SK-N-SH (cell line): ENCODE results near the gene NFASC. TPM values are rescaled to one million over a fixed set of nuclear protein-coding genes. Genes with fewer than 3 reads are reported as not detected.

Source experiments
- CTCF ChIA-PET: fragments of 300-600, 350-600 bp; formaldehyde crosslinking; extraction: SDS; loops from one replicate; lab custom pipeline; 2021; lab: Yijun Ruan, JAX
- POLR2A ChIA-PET: fragments of 350-600 bp; sonication (Branson Sonifier 250); formaldehyde crosslinking; extraction: SDS; loops from one replicate; lab custom pipeline; 2020; ENCODE audit warnings: antibody characterized with exemption, inconsistent platforms; lab: Yijun Ruan, JAX
- DNase-seq: peaks from one replicate; pipeline ENCODE4 v3.0.0; 2012
- H2AFZ ChIP-seq: fragments of 200-600 bp; sonication (generic); 2 replicates; pipeline ENCODE4 v1.8.1; 2016; ENCODE audit warnings: antibody characterized with exemption, mild to moderate bottlenecking, low read depth
- H3F3A ChIP-seq: fragments of 200-600 bp; sonication (generic); replicated peaks from 2 replicates; pipeline ENCODE3; 2016; ENCODE audit warnings: antibody characterized with exemption, mild to moderate bottlenecking; ENCODE audit not compliant: insufficient read depth
- H3K27ac ChIP-seq, 2 experiments: fragments of 200-500 bp in 1 of 2; fragments of 200-600 bp in 1 of 2; sonication (Bioruptor generic) in 1 of 2; sonication (generic), shearing (Covaris generic) in 1 of 2; 2 replicates each; pipeline versions ENCODE4 v1.5.1 to v1.6.1; 2014 to 2016; ENCODE audit warnings: low read depth in 2 of 2, inconsistent platforms in 1 of 2, low read length in 1 of 2, mild to moderate bottlenecking in 1 of 2, mixed read lengths in 1 of 2
- H3K27me3 ChIP-seq: fragments of 200-600 bp; sonication (generic), shearing (Covaris generic); 2 replicates; pipeline ENCODE4 v1.6.1; 2016; ENCODE audit warnings: mixed run types; ENCODE audit not compliant: insufficient read depth
- H3K36me3 ChIP-seq, 2 experiments: fragments of 200-500 bp in 1 of 2; fragments of 200-600 bp in 1 of 2; sonication (Bioruptor generic) in 1 of 2; sonication (generic) in 1 of 2; replicated peaks in 1 of 2; 2 replicates each; pipeline versions ENCODE3 to v1.5.1; 2014 to 2016; ENCODE audit warnings: low read length in 1 of 2, mild to moderate bottlenecking in 1 of 2; ENCODE audit not compliant: insufficient read depth in 2 of 2, control insufficient read depth in 1 of 2
- H3K4me1 ChIP-seq, 2 experiments: fragments of 200-500 bp in 1 of 2; fragments of 200-600 bp in 1 of 2; sonication (Bioruptor generic) in 1 of 2; sonication (generic), shearing (Covaris generic) in 1 of 2; 2 replicates each; pipeline versions ENCODE4 v1.5.1 to v1.6.1; 2014 to 2016; ENCODE audit warnings: low read depth in 1 of 2, low read length in 1 of 2, mixed run types in 1 of 2; ENCODE audit not compliant: insufficient read depth in 2 of 2, control insufficient read depth in 1 of 2
- H3K4me2 ChIP-seq: fragments of 200-600 bp; sonication (generic), shearing (Covaris generic); 2 replicates; pipeline ENCODE4 v1.6.1; 2017; ENCODE audit warnings: mixed run types
- H3K4me3 ChIP-seq, 2 experiments: fragments of 200-500 bp in 1 of 2; fragments of 200-600 bp in 1 of 2; sonication (Bioruptor generic) in 1 of 2; sonication (generic), shearing (Covaris generic) in 1 of 2; 2 replicates each; pipeline versions ENCODE4 v1.5.1 to v1.8.1; 2014 to 2016; ENCODE audit warnings: low read depth in 2 of 2, inconsistent platforms in 1 of 2, low read length in 1 of 2, mild to moderate bottlenecking in 1 of 2, mixed read lengths in 1 of 2, moderate library complexity in 1 of 2
- H3K79me2 ChIP-seq: fragments of 200-600 bp; sonication (generic); 2 replicates; pipeline ENCODE4 v1.8.1; 2017; ENCODE audit warnings: mild to moderate bottlenecking; ENCODE audit not compliant: insufficient read depth
- H3K9ac ChIP-seq: fragments of 200-600 bp; sonication (generic); 2 replicates; pipeline ENCODE4 v1.6.1; 2017; ENCODE audit warnings: mixed run types
- H3K9me2 ChIP-seq: fragments of 200-600 bp; sonication (generic); 2 replicates; pipeline ENCODE4 v1.6.1; 2017; ENCODE audit warnings: mixed run types
- H3K9me3 ChIP-seq: fragments of 200-600 bp; sonication (generic); 2 replicates; pipeline ENCODE4 v1.6.1; 2017; ENCODE audit warnings: mixed run types, mild to moderate bottlenecking, moderate library complexity
- H4K20me1 ChIP-seq: fragments of 200-600 bp; sonication (generic); 2 replicates; pipeline ENCODE4 v1.6.1; 2017; ENCODE audit warnings: mild to moderate bottlenecking, mixed run types; ENCODE audit not compliant: insufficient read depth
- CHD2 ChIP-seq: fragments of 150-350 bp; IDR thresholded peaks from 2 replicates; pipeline ENCODE4 v1.6.1; 2018; ENCODE audit warnings: low read length; ENCODE audit not compliant: partially characterized antibody
- ELF1 ChIP-seq: IDR thresholded peaks from 2 replicates; pipeline ENCODE4 v1.4.0; 2012
- FOXJ3 ChIP-seq: sonication (generic); formaldehyde crosslinking; IDR thresholded peaks from 2 replicates; pipeline ENCODE4 v1.5.1; 2020; ENCODE audit warnings: mild to moderate bottlenecking, missing genetic modification reagents
- FOXM1 ChIP-seq: IDR thresholded peaks from 2 replicates; pipeline ENCODE4 v1.4.0; 2012; ENCODE audit warnings: low read depth, mild to moderate bottlenecking
- GABPA ChIP-seq: IDR thresholded peaks from 2 replicates; pipeline ENCODE4 v1.4.0; 2012; ENCODE audit warnings: low read depth, mild to moderate bottlenecking
- MXI1 ChIP-seq: IDR thresholded peaks from 2 replicates; pipeline ENCODE4 v1.6.1; 2012; ENCODE audit warnings: mild to moderate bottlenecking, low read depth, low read length, improper control_type of control experiment
- NFIC ChIP-seq: IDR thresholded peaks from 2 replicates; pipeline ENCODE4 v1.4.0; 2012; ENCODE audit warnings: borderline replicate concordance
- RAD21 ChIP-seq: IDR thresholded peaks from 2 replicates; pipeline ENCODE4 v1.6.1; 2012; ENCODE audit warnings: mild to moderate bottlenecking, low read length
- RCOR1 ChIP-seq: fragments of 150-350 bp; IDR thresholded peaks from 2 replicates; pipeline ENCODE4 v1.6.1; 2017; ENCODE audit warnings: antibody characterized with exemption, low read length
- RFX5 ChIP-seq: IDR thresholded peaks from 2 replicates; pipeline ENCODE4 v1.6.1; 2012; ENCODE audit warnings: mild to moderate bottlenecking, improper control_type of control experiment, low read length
- SIN3A ChIP-seq: IDR thresholded peaks from 2 replicates; pipeline ENCODE4 v1.6.1; 2012; ENCODE audit warnings: low read depth, mild to moderate bottlenecking, low read length, moderate library complexity, borderline replicate concordance
- SMC3 ChIP-seq: IDR thresholded peaks from 2 replicates; pipeline ENCODE4 v1.6.1; 2012; ENCODE audit warnings: low read depth, low read length, improper control_type of control experiment
- TAF1 ChIP-seq: IDR thresholded peaks from 2 replicates; pipeline ENCODE4 v1.6.1; 2012; ENCODE audit warnings: low read depth, mild to moderate bottlenecking, low read length, moderate library complexity, borderline replicate concordance
- TCF12 ChIP-seq: IDR thresholded peaks from 2 replicates; pipeline ENCODE4 v1.4.0; 2012
- TEAD4 ChIP-seq: IDR thresholded peaks from 2 replicates; pipeline ENCODE4 v1.4.0; 2012; ENCODE audit warnings: mild to moderate bottlenecking, borderline replicate concordance; ENCODE audit not compliant: insufficient read depth
- ZBTB33 ChIP-seq: IDR thresholded peaks from 2 replicates; pipeline ENCODE4 v1.4.0; 2012; ENCODE audit warnings: low read depth, borderline replicate concordance
- WGBS: methylation state at CpG from one replicate; pipeline ENCODE4 v1.1.6; 2017; ENCODE audit warnings: low lambda C conversion rate; 5-methylcytosine and 5-hydroxymethylcytosine counted together
- polyA plus RNA-seq, 3 experiments: library from polyadenylated mRNA; depleted of rRNA; stranded (reverse); fragments of >200 nt; gene quantifications; 2 replicates each; pipeline ENCODE4 v1.2.3, GENCODE V29; 2012
- TF ChIP-seq, protein P1 (sequence below): fragments of 150-350 bp; IDR thresholded peaks from 2 replicates; pipeline ENCODE4 v1.6.1; 2016; ENCODE audit warnings: mild to moderate bottlenecking, low read depth, low read length
- TF ChIP-seq, protein P2 (sequence below): IDR thresholded peaks from 2 replicates; pipeline ENCODE4; 2012
- TF ChIP-seq, protein P3 (sequence below): fragments of 150-350 bp; IDR thresholded peaks from 2 replicates; pipeline ENCODE4 v1.6.1; 2017; ENCODE audit warnings: antibody characterized with exemption, low read length, low read depth, borderline replicate concordance

Gene NFASC
- polyA plus RNA-seq, 1 of the 3 experiments (the other 2 are of a cell fraction) = 6.0 TPM

GRCh38 chr1:204917802-204918201, 47.1 kb downstream of the NFASC start:
- Histone ChIP-seq H3K27me3 (no peaks in the 10 kb centered on the region), H4K20me1 (no peaks in the 10 kb centered on the region), H3K9me3 (no peaks in the 10 kb centered on the region), H3K4me2 (no peak overlapping the region), H3K36me3 (no peaks in the 10 kb centered on the region)
- CTCF ChIA-PET = interaction anchor here (1.0 to 1.3 kb wide), 2 partner anchors 23 to 110 kb away, joined by 3 to 5 read pairs; no protein-coding TSS in a partner anchor
- TF ChIP-seq MXI1 (no peak), NFIC (no peak), SMC3 (no peak), CHD2 (no peak), TEAD4 (no peak), FOXJ3 (CRISPR knock-in tag) (no peak), RFX5 (no peak)
- TF ChIP-seq, protein P1, sequence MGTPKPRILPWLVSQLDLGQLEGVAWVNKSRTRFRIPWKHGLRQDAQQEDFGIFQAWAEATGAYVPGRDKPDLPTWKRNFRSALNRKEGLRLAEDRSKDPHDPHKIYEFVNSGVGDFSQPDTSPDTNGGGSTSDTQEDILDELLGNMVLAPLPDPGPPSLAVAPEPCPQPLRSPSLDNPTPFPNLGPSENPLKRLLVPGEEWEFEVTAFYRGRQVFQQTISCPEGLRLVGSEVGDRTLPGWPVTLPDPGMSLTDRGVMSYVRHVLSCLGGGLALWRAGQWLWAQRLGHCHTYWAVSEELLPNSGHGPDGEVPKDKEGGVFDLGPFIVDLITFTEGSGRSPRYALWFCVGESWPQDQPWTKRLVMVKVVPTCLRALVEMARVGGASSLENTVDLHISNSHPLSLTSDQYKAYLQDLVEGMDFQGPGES = no peak
- TF ChIP-seq, protein P2, sequence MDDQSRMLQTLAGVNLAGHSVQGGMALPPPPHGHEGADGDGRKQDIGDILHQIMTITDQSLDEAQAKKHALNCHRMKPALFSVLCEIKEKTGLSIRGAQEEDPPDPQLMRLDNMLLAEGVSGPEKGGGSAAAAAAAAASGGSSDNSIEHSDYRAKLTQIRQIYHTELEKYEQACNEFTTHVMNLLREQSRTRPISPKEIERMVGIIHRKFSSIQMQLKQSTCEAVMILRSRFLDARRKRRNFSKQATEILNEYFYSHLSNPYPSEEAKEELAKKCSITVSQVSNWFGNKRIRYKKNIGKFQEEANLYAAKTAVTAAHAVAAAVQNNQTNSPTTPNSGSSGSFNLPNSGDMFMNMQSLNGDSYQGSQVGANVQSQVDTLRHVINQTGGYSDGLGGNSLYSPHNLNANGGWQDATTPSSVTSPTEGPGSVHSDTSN = no peak
- TF ChIP-seq, all 33 proteins: peak for 0
- WGBS = 90% methylated on average over 2 of the region's 2 CpGs
- DNase-seq = no peak
- Histone ChIP-seq H3K9me2 (no peaks in the 10 kb centered on the region), H2AFZ (no peak overlapping the region), H3K27ac (no peak overlapping the region), H3K4me1 (no peaks in the 10 kb centered on the region), H3K9ac (no peak overlapping the region), H3K79me2 (no peaks in the 10 kb centered on the region), H3K4me3 (no peak overlapping the region), H3F3A (no peaks in the 10 kb centered on the region)
- POLR2A ChIA-PET = no interaction called here

GRCh38 chr1:204920511-204920910, 49.8 kb downstream of the NFASC start:
- 87% methylated on average over 2 of the region's 3 CpGs for WGBS
- DNase-seq = no peak
- H3K27me3 ChIP-seq = no peaks in the 10 kb centered on the region
- H3K9me3 ChIP-seq = no peaks in the 10 kb centered on the region
- H3K9me2 ChIP-seq = no peaks in the 10 kb centered on the region
- no peaks in the 10 kb centered on the region for H3K4me1 ChIP-seq
- no peak overlapping the region for H3K9ac ChIP-seq
- no peak overlapping the region for H3K4me3 ChIP-seq
- TF ChIP-seq, protein P3, sequence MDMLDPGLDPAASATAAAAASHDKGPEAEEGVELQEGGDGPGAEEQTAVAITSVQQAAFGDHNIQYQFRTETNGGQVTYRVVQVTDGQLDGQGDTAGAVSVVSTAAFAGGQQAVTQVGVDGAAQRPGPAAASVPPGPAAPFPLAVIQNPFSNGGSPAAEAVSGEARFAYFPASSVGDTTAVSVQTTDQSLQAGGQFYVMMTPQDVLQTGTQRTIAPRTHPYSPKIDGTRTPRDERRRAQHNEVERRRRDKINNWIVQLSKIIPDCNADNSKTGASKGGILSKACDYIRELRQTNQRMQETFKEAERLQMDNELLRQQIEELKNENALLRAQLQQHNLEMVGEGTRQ = no peak
- TF ChIP-seq SIN3A = no peak
- TF ChIP-seq FOXM1 = no peak
- TF ChIP-seq ELF1 = no peak
- TF ChIP-seq, protein P1 = no peak
- no peak for TF ChIP-seq ZBTB33
- no peak for TF ChIP-seq GABPA
- TF ChIP-seq RAD21 = no peak
- TF ChIP-seq, protein P2 = no peak
- no peak for TF ChIP-seq RCOR1
- no peak for TF ChIP-seq TAF1
- TF ChIP-seq TCF12 = no peak
- no peaks in the 10 kb centered on the region for H3F3A ChIP-seq
- CTCF ChIA-PET = interaction anchor here (1.3 to 1.4 kb wide), 3 partner anchors 11 to 114 kb away, joined by 3 to 5 read pairs (median 3); no protein-coding TSS in a partner anchor
- no peaks in the 10 kb centered on the region for H3K79me2 ChIP-seq
- POLR2A ChIA-PET = no interaction called here
- no peaks in the 10 kb centered on the region for H4K20me1 ChIP-seq
- H2AFZ ChIP-seq = no peak overlapping the region
- H3K4me2 ChIP-seq = no peak overlapping the region
- no peaks in the 10 kb centered on the region for H3K36me3 ChIP-seq
- no peak overlapping the region for H3K27ac ChIP-seq
